PFSK-1 (cell line): ENCODE data around the gene HBE1.

Experiments
- FOXP2 ChIP-seq: optimal IDR thresholded peaks from 2 replicates; pipeline ENCODE3; 2011; ENCODE audit warnings: borderline replicate concordance, control low read depth, inconsistent platforms; ENCODE audit not compliant: insufficient read depth; ENCODE audit errors: extremely low read length, extremely low read depth
- POLR2AphosphoS5 ChIP-seq: IDR thresholded peaks from 2 replicates; pipeline ENCODE4 v1.6.1; 2012; ENCODE audit warnings: low read depth, mild to moderate bottlenecking, control low read depth, low read length, moderate library complexity
- SIN3A ChIP-seq: IDR thresholded peaks from 2 replicates; pipeline ENCODE4 v1.6.1; 2012; ENCODE audit warnings: mild to moderate bottlenecking, low read length, moderate library complexity, borderline replicate concordance; ENCODE audit not compliant: insufficient read depth
- TAF1 ChIP-seq: IDR thresholded peaks from 2 replicates; pipeline ENCODE4 v1.6.1; 2012; ENCODE audit warnings: low read length, control low read depth, borderline replicate concordance; ENCODE audit not compliant: insufficient read depth
- TF ChIP-seq, protein P1 (sequence below), 2 experiments: IDR thresholded peaks; 2 replicates each; pipeline versions ENCODE4 v1.6.1 to v1.8.0; 2011 to 2012; ENCODE audit warnings: low read depth in 2 of 2, low read length in 2 of 2, control low read depth in 1 of 2, inconsistent platforms in 1 of 2, mild to moderate bottlenecking in 1 of 2, moderate library complexity in 1 of 2; ENCODE audit not compliant: insufficient read depth in 1 of 2

HBE1 gene

DNA sequence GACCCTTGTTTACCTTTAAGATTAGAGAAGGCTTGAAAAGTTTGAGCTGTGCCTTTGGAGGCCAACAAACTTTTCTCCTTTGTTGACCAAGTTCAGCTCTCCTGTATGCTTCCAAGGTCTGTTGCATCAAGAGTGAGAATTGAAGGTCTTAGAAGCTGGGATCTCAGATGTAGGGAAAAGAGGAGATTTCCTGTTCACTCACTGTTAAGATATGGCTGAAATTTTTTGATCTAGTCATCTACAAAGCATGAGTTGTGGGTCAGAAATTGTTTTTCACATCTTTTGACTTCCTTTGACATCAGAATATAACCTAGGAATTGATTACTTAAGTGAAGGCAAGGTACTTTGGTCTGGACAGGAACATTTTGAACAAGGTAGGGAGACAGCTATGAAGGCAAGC, 20.0 kb upstream of the HBE1 start:
- no peak for TF ChIP-seq POLR2AphosphoS5
- TF ChIP-seq FOXP2: no peak
- TF ChIP-seq TAF1: no peak
- TF ChIP-seq, protein P1, sequence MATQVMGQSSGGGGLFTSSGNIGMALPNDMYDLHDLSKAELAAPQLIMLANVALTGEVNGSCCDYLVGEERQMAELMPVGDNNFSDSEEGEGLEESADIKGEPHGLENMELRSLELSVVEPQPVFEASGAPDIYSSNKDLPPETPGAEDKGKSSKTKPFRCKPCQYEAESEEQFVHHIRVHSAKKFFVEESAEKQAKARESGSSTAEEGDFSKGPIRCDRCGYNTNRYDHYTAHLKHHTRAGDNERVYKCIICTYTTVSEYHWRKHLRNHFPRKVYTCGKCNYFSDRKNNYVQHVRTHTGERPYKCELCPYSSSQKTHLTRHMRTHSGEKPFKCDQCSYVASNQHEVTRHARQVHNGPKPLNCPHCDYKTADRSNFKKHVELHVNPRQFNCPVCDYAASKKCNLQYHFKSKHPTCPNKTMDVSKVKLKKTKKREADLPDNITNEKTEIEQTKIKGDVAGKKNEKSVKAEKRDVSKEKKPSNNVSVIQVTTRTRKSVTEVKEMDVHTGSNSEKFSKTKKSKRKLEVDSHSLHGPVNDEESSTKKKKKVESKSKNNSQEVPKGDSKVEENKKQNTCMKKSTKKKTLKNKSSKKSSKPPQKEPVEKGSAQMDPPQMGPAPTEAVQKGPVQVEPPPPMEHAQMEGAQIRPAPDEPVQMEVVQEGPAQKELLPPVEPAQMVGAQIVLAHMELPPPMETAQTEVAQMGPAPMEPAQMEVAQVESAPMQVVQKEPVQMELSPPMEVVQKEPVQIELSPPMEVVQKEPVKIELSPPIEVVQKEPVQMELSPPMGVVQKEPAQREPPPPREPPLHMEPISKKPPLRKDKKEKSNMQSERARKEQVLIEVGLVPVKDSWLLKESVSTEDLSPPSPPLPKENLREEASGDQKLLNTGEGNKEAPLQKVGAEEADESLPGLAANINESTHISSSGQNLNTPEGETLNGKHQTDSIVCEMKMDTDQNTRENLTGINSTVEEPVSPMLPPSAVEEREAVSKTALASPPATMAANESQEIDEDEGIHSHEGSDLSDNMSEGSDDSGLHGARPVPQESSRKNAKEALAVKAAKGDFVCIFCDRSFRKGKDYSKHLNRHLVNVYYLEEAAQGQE (IDR thresholded peaks at IDR 0.05; ENCODE audit: insufficient read depth in 1 of 2, low read depth in 2 of 2, low read length in 2 of 2): no peak
- no peak for TF ChIP-seq SIN3A

DNA sequence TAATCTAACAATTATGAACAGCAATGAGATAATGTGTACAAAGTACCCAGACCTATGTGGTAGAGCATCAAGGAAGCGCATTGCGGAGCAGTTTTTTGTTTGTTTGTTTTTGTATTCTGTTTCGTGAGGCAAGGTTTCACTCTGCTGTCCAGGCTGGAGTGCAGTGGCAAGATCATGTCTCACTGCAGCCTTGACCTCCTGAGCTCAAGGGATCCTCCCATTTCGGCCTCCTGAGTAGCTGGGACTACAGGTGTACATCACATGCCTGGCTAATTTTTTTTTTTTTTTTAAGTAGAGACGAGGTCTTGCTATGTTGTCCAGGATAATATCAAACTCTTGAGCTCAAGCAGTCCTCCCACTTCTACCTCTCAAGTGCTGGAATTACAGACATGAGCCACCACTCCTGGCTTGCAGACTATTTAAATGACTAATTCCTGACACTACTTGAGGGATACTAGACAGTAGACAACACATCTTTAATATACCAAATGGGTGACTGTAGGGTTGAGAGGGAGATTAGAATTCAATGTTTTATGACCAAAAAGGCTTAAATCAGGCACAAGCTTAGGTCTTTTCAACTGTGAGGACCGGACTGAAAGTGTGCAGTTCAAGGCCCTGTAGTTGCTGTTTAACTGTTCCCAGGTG, 19.3 kb upstream of the HBE1 start:
- TF ChIP-seq SIN3A (no peak), POLR2AphosphoS5 (no peak), TAF1 (no peak)

DNA sequence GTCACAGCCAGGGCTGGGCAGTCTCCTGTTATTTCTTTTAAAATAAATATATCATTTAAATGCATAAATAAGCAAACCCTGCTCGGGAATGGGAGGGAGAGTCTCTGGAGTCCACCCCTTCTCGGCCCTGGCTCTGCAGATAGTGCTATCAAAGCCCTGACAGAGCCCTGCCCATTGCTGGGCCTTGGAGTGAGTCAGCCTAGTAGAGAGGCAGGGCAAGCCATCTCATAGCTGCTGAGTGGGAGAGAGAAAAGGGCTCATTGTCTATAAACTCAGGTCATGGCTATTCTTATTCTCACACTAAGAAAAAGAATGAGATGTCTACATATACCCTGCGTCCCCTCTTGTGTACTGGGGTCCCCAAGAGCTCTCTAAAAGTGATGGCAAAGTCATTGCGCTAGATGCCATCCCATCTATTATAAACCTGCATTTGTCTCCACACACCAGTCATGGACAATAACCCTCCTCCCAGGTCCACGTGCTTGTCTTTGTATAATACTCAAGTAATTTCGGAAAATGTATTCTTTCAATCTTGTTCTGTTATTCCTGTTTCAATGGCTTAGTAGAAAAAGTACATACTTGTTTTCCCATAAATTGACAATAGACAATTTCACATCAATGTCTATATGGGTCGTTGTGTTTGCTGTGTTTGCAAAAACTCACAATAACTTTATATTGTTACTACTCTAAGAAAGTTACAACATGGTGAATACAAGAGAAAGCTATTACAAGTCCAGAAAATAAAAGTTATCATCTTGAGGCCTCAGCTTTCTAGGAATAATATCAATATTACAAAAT, 18.6 kb upstream of the HBE1 start:
- TF ChIP-seq, protein P1 (IDR thresholded peaks at IDR 0.05; ENCODE audit: insufficient read depth in 1 of 2, low read depth in 2 of 2, low read length in 2 of 2): no peak
- TF ChIP-seq SIN3A (no peak), FOXP2 (no peak), POLR2AphosphoS5 (no peak), TAF1 (no peak)

DNA sequence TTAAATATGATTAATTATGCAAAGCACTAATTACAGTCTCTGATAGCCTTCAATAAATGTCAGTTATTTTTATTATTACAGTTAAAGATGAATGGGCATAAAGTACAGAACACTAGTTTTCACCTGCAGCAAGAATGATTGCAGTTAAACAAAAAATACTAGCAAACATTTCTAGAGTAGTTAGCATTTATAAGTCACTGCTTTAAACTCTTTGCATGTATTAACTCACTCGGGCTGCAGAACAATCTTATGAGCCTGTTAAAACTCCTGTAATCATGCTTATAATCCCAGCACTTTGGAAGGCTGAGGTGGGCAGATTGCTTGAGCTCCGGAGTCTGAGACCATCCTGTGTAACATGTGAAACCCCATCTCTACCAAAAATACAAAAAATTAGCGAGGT, 17.2 kb upstream of the HBE1 start:
- TF ChIP-seq TAF1 (no peak), POLR2AphosphoS5 (no peak), FOXP2 (no peak), SIN3A (no peak)
- TF ChIP-seq, protein P1 (IDR thresholded peaks at IDR 0.05; ENCODE audit: insufficient read depth in 1 of 2, low read depth in 2 of 2, low read length in 2 of 2): no peak

DNA sequence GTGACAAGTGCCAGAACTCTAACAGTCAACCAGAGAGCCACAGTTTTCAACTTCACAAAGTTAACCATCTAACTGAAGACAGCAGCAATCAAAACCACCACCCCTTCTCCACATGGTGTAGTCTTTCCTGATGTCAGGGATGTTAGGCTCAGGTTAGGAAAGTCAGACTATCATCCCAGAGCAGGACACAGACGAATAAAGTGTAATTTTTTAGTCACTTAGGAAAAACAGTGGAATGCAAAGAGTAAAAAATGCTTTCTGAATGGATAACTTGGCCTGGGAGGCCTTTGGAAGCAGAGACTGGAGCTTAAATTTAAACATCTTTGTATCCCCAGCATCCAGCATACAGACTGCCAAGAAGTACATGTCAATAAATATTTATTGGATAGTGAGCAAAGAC, 16.6 kb upstream of the HBE1 start:
- TF ChIP-seq FOXP2: no peak
- TF ChIP-seq, protein P1 (IDR thresholded peaks at IDR 0.05; ENCODE audit: insufficient read depth in 1 of 2, low read depth in 2 of 2, low read length in 2 of 2): no peak
- no peak for TF ChIP-seq POLR2AphosphoS5
- no peak for TF ChIP-seq SIN3A
- TF ChIP-seq TAF1: no peak
